Lower leg skin (tissue), 4 donors: ENCODE data around the gene EHD1. TPM values are rescaled to one million over a fixed set of nuclear protein-coding genes. Genes with fewer than 3 reads are reported as not detected.

Experiments used
- DNase-seq, 2 donors: peaks; one replicate each; pipeline ENCODE4 v3.0.0-alpha.2; 2019; ENCODE audit warnings: low spot score in 2 of 2
- H3K4me3 ChIP-seq: fragments of 200-600 bp; sonication (generic); 2 replicates; pipeline ENCODE4 v1.5.1; 2017; ENCODE audit warnings: mild to moderate bottlenecking, low read depth; ENCODE audit not compliant: poor library complexity, severe bottlenecking
- CTCF ChIP-seq, 3 donors: fragments of 450-650 bp; IDR thresholded peaks; one replicate each; pipeline ENCODE4 v1.5.1; 2016; ENCODE audit warnings: antibody characterized with exemption in 3 of 3, mild to moderate bottlenecking in 3 of 3, moderate library complexity in 2 of 3
- POLR2A ChIP-seq, 2 donors: fragments of 450-650 bp; IDR thresholded peaks; one replicate each; pipeline ENCODE4 v1.6.1; 2016 to 2017; ENCODE audit warnings: antibody characterized with exemption in 2 of 2, mild to moderate bottlenecking in 1 of 2, moderate library complexity in 1 of 2
- WGBS, 2 donors: methylation state at CpG; one replicate each; pipeline ENCODE4 v1.1.5; 2018; 5-methylcytosine and 5-hydroxymethylcytosine counted together
- intact Hi-C: fragments of 100-400 bp; cut with DNase I; formaldehyde crosslinking; loops from one replicate; pipeline ENCODE4 v1.15.0; 2023; ENCODE audit warnings: low total_unique reads
- total RNA-seq, 4 donors: library from RNA; depleted of rRNA; stranded (reverse); fragments of >200 nt; gene quantifications; one replicate each; pipeline ENCODE4 v1.1.0, GENCODE V29; 2016

EHD1 gene
- total RNA-seq, 4 donors from 2014 or later, result 81.0 to 98.9 (median 90.5) TPM

- TF ChIP-seq CTCF (IDR thresholded peaks at IDR 0.05), result no peak
- no peak for TF ChIP-seq POLR2A (IDR thresholded peaks at IDR 0.05)
- DNase-seq, result no peak
- WGBS, 2 donors, result 83 to 91% methylated on average over 18 to 25 of the region's 25 CpGs
- no peak overlapping the region for H3K4me3 ChIP-seq
- intact Hi-C loops, result loop anchor here (5.0 kb wide), 1 partner anchor 44 kb away; no protein-coding TSS in a partner anchor
These were observed 12.9 kb upstream of the EHD1 start for GRCh38 chr11:64891215-64891848.

- DNase-seq, result no peak
- no peak overlapping the region for H3K4me3 ChIP-seq
- no peak for TF ChIP-seq POLR2A (IDR thresholded peaks at IDR 0.05)
- TF ChIP-seq CTCF (IDR thresholded peaks at IDR 0.05), result no peak
- intact Hi-C loops, result loop anchor here (5.0 kb wide), 1 partner anchor 43 kb away; no protein-coding TSS in a partner anchor
- 90 to 98% methylated on average over 7 of the region's 7 CpGs for WGBS, 2 donors
These were observed 12.1 kb upstream of the EHD1 start for GRCh38 chr11:64890522-64890939.

- intact Hi-C loops, result no loop called here
- 46 to 55% methylated on average over 9 of the region's 9 CpGs for WGBS, 2 donors
- no peak overlapping the region for H3K4me3 ChIP-seq
- TF ChIP-seq CTCF (IDR thresholded peaks at IDR 0.05) (no peak), POLR2A (IDR thresholded peaks at IDR 0.05) (no peak)
- DNase-seq, result no peak
These were observed 10.5 kb upstream of the EHD1 start for GRCh38 chr11:64888729-64889511.

- WGBS, 2 donors, result 69 to 80% methylated on average over 8 of the region's 8 CpGs
- DNase-seq, result no peak
- H3K4me3 ChIP-seq, result no peak overlapping the region
- TF ChIP-seq POLR2A (IDR thresholded peaks at IDR 0.05) (no peak), CTCF (IDR thresholded peaks at IDR 0.05) (no peak)
- intact Hi-C loops, result no loop called here
These were observed 9.9 kb upstream of the EHD1 start for GRCh38 chr11:64888406-64888728.

GRCh38 chr11:64887757-64888405 is 9.5 kb upstream of the EHD1 start:
- H3K4me3 ChIP-seq, result no peak overlapping the region
- intact Hi-C loops, result no loop called here
- TF ChIP-seq POLR2A (IDR thresholded peaks at IDR 0.05) (no peak), CTCF (IDR thresholded peaks at IDR 0.05) (peak in 1 of 3 donors; percentile 19)
- peak in 1 of 2 donors; percentile 95 for DNase-seq
- 18 to 26% methylated on average over 21 to 24 of the region's 34 CpGs for WGBS, 2 donors
